ENCODE data around the gene ZMYND8.
"Not testable (repeated sequence)": the region's sequence is repeated elsewhere in the genome, so short reads cannot be mapped to it uniquely, and the experiment has no call there.

The ZMYND8 gene

DNA sequence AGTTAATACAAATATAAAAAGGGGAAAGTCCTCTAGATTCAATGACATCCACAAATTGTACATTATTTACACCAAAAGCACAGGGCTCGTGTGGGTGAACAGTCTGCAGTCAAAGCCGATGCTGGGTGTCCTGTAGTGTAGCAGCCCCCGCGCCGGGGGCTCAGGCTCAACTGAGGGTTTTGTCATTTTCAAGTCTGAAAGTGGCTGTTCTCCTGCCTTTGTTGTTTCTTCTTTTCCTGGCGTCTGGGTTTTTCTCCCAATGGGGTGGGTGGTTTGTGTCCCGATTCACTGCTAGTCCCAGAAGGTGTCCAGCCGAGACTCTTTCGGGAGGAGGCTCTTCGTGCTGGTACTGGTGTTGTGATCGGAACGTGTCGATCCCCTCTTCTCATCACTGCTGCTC lies 146.0 kb downstream of the ZMYND8 start:
- no peak overlapping the region for H3K4me3 ChIP-seq (ENCODE audit: low read depth, low read length)
- TF ChIP-seq, protein P1, sequence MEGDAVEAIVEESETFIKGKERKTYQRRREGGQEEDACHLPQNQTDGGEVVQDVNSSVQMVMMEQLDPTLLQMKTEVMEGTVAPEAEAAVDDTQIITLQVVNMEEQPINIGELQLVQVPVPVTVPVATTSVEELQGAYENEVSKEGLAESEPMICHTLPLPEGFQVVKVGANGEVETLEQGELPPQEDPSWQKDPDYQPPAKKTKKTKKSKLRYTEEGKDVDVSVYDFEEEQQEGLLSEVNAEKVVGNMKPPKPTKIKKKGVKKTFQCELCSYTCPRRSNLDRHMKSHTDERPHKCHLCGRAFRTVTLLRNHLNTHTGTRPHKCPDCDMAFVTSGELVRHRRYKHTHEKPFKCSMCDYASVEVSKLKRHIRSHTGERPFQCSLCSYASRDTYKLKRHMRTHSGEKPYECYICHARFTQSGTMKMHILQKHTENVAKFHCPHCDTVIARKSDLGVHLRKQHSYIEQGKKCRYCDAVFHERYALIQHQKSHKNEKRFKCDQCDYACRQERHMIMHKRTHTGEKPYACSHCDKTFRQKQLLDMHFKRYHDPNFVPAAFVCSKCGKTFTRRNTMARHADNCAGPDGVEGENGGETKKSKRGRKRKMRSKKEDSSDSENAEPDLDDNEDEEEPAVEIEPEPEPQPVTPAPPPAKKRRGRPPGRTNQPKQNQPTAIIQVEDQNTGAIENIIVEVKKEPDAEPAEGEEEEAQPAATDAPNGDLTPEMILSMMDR (IDR thresholded peaks at IDR 0.05; ENCODE audit: borderline replicate concordance, insufficient read depth, low read depth, low read length) = no peak

DNA sequence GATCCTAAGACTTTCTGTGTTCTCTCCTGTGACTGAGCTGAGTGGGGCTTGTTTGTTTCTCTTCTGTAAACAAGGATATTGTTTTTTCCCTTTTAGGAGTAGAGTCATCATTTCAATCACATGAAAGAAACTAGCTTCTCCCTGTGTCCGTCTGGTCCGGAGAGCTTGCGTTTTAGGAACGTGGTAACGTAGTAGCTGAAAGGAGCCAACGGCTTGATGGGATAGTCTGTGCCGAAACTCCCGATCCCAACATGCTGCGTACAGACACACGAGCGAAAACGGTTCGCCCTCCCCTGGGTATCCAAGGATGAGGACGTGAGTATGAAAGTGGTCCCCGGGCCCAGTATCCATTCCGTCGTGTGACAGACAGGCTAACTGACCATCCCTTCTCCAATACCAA lies 146.5 kb downstream of the ZMYND8 start:
- H3K4me3 ChIP-seq (ENCODE audit: low read depth, low read length) = no peak overlapping the region
- TF ChIP-seq, protein P1 (IDR thresholded peaks at IDR 0.05; ENCODE audit: borderline replicate concordance, insufficient read depth, low read depth, low read length) = no peak

DNA sequence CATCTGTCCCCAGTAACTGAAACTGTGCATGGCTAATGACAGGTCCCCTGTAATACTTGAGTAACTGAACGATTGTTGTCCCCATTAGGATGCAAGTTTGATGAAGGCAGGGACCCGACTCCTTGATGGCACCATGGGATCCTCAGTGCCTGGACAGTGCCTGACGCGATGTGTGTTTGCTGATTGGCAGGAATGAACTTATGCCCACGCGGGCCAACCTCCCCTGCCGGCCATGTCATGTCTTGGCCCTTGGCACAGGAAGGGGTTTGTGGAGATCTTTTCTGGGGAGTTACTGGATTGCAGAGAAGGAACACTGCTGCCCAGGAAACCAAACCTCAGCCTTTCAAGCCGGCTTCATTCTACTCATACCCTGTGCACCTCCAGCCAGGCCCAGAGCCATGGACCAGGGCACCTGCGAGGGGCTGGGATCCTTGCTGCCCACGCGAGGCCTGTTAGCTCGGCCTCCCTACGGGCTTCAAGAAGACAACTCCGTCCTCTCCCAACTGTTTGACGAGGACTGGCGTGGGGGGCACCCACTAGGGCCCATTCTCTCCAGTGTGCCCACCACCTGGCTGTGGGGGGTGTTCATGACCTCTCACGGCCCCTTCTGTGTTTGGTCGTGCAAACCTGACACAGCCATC lies 147.8 kb downstream of the ZMYND8 start:
- H3K4me3 ChIP-seq (ENCODE audit: low read depth, low read length) = no peak overlapping the region
- TF ChIP-seq, protein P1 (IDR thresholded peaks at IDR 0.05; ENCODE audit: borderline replicate concordance, insufficient read depth, low read depth, low read length) = no peak

DNA sequence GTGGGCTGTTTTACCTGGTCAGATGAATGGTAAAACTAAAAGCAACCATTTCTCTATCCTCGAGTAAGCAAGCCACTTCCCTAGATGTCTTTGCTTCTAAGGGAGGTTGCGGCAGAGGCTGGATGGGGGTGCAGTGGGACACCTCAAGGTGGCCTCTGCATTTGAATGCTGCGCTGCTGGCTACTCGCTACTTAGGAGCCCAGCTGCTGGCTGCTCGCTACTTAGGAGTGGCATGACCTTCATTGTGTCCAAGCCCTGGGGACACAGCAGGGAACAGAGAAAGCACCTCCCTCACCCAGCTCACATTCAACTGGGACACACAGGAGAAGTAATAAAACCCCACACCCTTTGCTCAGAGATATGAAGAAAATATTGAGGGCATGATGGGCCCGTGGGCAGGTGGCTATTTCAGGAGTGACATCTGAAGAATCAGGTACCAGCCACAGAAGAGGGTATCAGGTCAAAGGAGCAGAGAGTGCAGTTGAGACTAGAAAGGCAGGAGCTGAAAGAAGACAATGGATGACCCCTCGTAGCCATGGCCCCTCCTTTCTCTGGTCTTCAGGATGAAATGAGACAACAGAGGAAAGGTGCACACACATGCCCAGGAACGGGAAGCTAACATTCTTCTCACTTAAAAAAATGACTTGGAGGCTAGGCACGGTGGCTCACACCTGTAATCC lies 149.4 kb downstream of the ZMYND8 start:
- H3K4me3 ChIP-seq (ENCODE audit: low read depth, low read length) = no peak overlapping the region
- TF ChIP-seq, protein P1 (IDR thresholded peaks at IDR 0.05; ENCODE audit: borderline replicate concordance, insufficient read depth, low read depth, low read length) = no peak

DNA sequence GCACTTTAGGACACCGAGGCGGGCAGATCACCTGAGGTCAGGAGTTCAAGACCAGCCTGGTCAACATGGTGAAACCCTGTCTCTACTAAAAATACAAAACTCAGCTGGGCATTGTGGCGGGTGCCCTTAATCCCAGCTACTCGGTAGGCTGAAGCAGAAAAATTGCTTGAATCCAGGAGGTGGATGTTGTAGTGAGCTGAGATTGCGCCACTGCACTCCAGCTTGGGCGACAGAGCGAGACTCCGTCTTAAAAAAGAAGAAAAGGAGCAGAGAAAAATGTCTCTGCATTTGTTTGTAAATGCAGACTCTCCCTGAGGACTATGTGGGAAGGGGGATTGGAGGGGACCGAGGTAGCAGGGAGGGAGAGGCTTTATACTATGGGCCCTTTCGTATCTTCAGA lies 149.9 kb downstream of the ZMYND8 start:
- H3K4me3 ChIP-seq (ENCODE audit: low read depth, low read length) = not testable (repeated sequence)

DNA sequence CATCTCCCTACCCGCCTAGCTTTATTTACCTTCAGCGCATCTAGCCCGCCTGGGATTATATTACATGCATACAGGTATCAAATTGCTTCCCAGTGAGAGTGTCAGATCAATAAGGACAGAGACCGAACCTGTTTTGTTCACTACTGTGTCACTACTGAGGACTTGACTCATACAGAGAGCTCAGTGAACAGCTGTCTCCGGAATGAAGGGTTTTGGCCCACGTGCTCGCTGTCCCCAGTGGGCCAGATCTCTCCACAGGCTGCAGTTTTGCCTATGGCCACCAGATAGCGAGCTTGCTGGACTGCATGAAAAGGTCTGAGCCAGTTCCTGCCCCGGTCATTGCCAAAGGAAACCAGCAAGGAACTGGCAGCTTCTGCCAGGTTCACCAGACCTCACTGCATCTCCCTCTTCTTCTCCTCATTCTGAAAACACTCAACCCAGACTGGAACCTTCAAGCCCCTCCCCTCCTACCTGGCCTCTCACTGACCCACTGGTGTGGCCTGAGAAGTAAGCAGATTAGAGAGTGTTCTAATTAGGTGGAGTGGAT lies 150.8 kb downstream of the ZMYND8 start:
- TF ChIP-seq, protein P1 (IDR thresholded peaks at IDR 0.05; ENCODE audit: borderline replicate concordance, insufficient read depth, low read depth, low read length) = peak; percentile 78
- no peak overlapping the region for H3K4me3 ChIP-seq (ENCODE audit: low read depth, low read length)

DNA sequence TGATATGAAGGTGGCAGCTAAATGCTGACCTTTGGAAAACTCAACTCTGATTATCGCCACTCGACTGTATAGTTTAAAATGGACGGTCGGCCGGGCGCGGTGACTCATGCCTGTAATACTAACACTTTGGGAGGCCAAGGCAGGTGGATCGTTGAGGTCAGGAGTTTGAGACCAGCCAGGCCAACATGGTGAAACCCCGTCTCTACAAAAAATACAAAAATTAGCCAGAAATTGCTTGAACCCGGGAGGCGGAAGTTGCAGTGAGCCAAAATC lies 151.7 kb downstream of the ZMYND8 start:
- H3K4me3 ChIP-seq (ENCODE audit: low read depth, low read length) = not testable (repeated sequence)

DNA sequence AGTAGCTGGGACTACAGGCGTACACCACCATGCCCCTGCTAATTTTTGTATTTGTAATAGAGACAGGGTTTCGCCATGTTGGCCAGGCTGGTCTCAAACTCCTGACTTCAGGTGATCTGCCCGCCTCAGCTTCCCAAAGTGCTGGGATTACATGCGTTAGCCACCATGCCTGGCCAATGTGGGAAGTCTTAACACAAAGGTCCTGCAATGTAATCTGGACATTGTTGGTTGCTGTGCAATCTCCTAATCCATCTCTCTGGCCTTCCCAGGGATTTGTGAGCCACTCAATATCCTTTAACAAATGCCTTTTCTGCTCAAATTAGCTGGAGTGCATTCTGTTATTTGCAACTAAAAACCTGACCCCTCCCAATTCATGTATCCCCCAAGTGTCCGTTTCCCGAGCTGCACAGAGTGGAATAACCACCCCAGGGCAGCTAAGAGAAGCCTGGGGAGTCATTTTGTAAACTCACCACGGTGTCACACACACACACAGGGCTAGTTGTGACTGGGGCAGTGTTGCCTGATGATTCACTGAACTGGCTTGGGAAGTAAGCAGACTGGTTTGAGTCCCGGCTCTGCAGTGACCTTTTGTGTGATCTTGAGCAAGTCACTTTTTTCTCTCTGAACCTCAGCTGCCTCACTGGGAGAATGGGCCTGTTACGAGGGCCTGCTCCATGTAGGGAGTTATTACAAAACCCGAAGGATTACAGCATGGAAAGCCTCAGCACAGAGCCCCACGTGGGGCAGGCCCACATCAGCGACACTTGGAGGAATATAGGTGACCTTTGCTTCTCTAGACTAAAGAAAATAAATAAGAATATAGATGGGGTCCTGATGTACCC lies 152.3 kb downstream of the ZMYND8 start:
- H3K4me3 ChIP-seq (ENCODE audit: low read depth, low read length) = no peak overlapping the region
- TF ChIP-seq, protein P1 (IDR thresholded peaks at IDR 0.05; ENCODE audit: borderline replicate concordance, insufficient read depth, low read depth, low read length) = no peak

All from GM12875 (cell line).